GM12878 (cell line): Measurements from ENCODE around the gene FAM221B. TPM values are rescaled to one million over a fixed set of nuclear protein-coding genes. Genes with fewer than 3 reads are reported as not detected.

Experiments
- ATAC-seq: fragments of 200-7000 bp; cut with Tn5 transposase; 3 replicates; pipeline ENCODE4 v1.9.1; 2020; ENCODE audit warnings: mild to moderate bottlenecking, moderate library complexity
- BruUV-seq: library from RNA; stranded (reverse); fragments of 400-500 nt; replicated peaks from 2 replicates; lab custom pipeline; 2021; lab: Mats Ljungman, UMichigan
- CTCF ChIA-PET: fragments of 300-600 bp; sonication (Branson Sonifier 250); formaldehyde crosslinking; extraction: SDS; loops from one replicate; lab custom pipeline; 2021; ENCODE audit warnings: inconsistent platforms; lab: Yijun Ruan, JAX
- POLR2A ChIA-PET: fragments of 350-600 bp; formaldehyde crosslinking; extraction: SDS; loops from one replicate; lab custom pipeline; 2021; ENCODE audit warnings: inconsistent platforms; lab: Charles Lee
- RAD21 ChIA-PET: fragments of 300-600 bp; sonication (Branson Sonifier 250); formaldehyde crosslinking; loops from one replicate; lab custom pipeline; 2023; ENCODE audit warnings: antibody characterized with exemption; ENCODE audit not compliant: unreplicated experiment; lab: Charles Lee
- SMC1A ChIA-PET: fragments of 300-600 bp; sonication (Branson Sonifier 250); formaldehyde crosslinking; loops from one replicate; lab custom pipeline; 2023; ENCODE audit not compliant: unreplicated experiment, uncharacterized antibody; lab: Charles Lee
- DNase-seq: peaks from one replicate; pipeline ENCODE4 v3.0.0-alpha.2; 2011; ENCODE audit warnings: low read depth, low spot score
- FAIRE-seq: peaks from 3 replicates; lab custom pipeline; 2011; peaks lifted over from hg19 to GRCh38; lab: Jason Lieb, UNC
- H2AFZ ChIP-seq: 2 replicates; pipeline ENCODE4 v1.6.0; 2011; ENCODE audit warnings: low read depth, low read length, control low read depth; ENCODE audit not compliant: control insufficient read depth
- H3K27ac ChIP-seq: 2 replicates; pipeline ENCODE4 v1.5.1; 2011; ENCODE audit warnings: control low read depth; ENCODE audit not compliant: control insufficient read depth, insufficient read depth
- H3K27me3 ChIP-seq, 2 experiments: replicated peaks in 1 of 2; 2 replicates each; pipeline versions ENCODE4 v1.6.0 to v1.6.1; 2011; ENCODE audit warnings: low read length in 1 of 2; ENCODE audit not compliant: control insufficient read depth in 2 of 2, insufficient read depth in 2 of 2
- H3K36me3 ChIP-seq, 2 experiments: 2 replicates each; pipeline ENCODE4 v1.5.1; 2011; ENCODE audit warnings: low read length in 1 of 2; ENCODE audit not compliant: control insufficient read depth in 2 of 2, insufficient read depth in 2 of 2
- H3K4me1 ChIP-seq: 2 replicates; pipeline ENCODE4 v1.6.1; 2011; ENCODE audit warnings: mild to moderate bottlenecking, low read length, moderate library complexity, mixed read lengths; ENCODE audit not compliant: control insufficient read depth, insufficient read depth
- H3K4me2 ChIP-seq: 2 replicates; pipeline ENCODE4 v1.6.0; 2011; ENCODE audit warnings: control low read depth; ENCODE audit not compliant: control insufficient read depth, insufficient read depth
- H3K4me3 ChIP-seq: fragments of 200-600 bp; sonication (generic); 2 replicates; pipeline ENCODE4 v1.5.1; 2016
- H3K79me2 ChIP-seq: 2 replicates; pipeline ENCODE4 v1.6.0; 2011; ENCODE audit warnings: low read length; ENCODE audit not compliant: control insufficient read depth, insufficient read depth
- H3K9ac ChIP-seq: 2 replicates; pipeline ENCODE4 v1.8.0; 2011; ENCODE audit warnings: low read length, control low read depth, mixed read lengths; ENCODE audit not compliant: control insufficient read depth, insufficient read depth
- H3K9me3 ChIP-seq: replicated peaks from 3 replicates; pipeline ENCODE4 v1.5.1; 2011; ENCODE audit warnings: mild to moderate bottlenecking, low read length; ENCODE audit not compliant: control insufficient read depth, insufficient read depth
- H4K20me1 ChIP-seq: 2 replicates; pipeline ENCODE4 v1.6.0; 2011; ENCODE audit not compliant: control insufficient read depth, insufficient read depth
- ATF7 ChIP-seq: fragments of 450-650 bp; IDR thresholded peaks from 2 replicates; pipeline ENCODE4 v1.6.1; 2016; ENCODE audit warnings: low read depth, mild to moderate bottlenecking
- FOXK2 ChIP-seq: fragments of 450-650 bp; IDR thresholded peaks from 2 replicates; pipeline ENCODE4 v1.6.1; 2017; ENCODE audit warnings: mild to moderate bottlenecking, moderate library complexity
- IRF4 ChIP-seq: IDR thresholded peaks from 2 replicates; pipeline ENCODE4 v1.6.1; 2011; ENCODE audit warnings: low read depth, low read length
- RUNX3 ChIP-seq: IDR thresholded peaks from 2 replicates; pipeline ENCODE4 v1.6.1; 2012; ENCODE audit warnings: low read length, inconsistent platforms
- SMAD5 ChIP-seq: IDR thresholded peaks from 2 replicates; pipeline ENCODE4 v1.6.1; 2016; ENCODE audit warnings: antibody characterized with exemption, low read depth
- SMC3 ChIP-seq: IDR thresholded peaks from 2 replicates; pipeline ENCODE4 v1.6.1; 2011; ENCODE audit warnings: low read length, improper control_type of control experiment, borderline replicate concordance
- SP1 ChIP-seq: IDR thresholded peaks from one replicate; pipeline ENCODE4 v1.6.1; 2011; ENCODE audit warnings: low read depth, low read length
- SREBF2 ChIP-seq: IDR thresholded peaks from 2 replicates; pipeline ENCODE4 v1.6.1; 2012; ENCODE audit warnings: mild to moderate bottlenecking, low read length
- STAT3 ChIP-seq: IDR thresholded peaks from 2 replicates; pipeline ENCODE4 v1.6.1; 2011; ENCODE audit warnings: low read depth, low read length, improper control_type of control experiment
- SUPT20H ChIP-seq: IDR thresholded peaks from 2 replicates; pipeline ENCODE4 v1.6.1; 2011; ENCODE audit warnings: low read depth, mild to moderate bottlenecking, low read length, moderate library complexity, borderline replicate concordance; ENCODE audit not compliant: control insufficient read depth
- SUZ12 ChIP-seq: fragments of 200-600 bp; sonication (generic); IDR thresholded peaks from one replicate; pipeline ENCODE4 v1.6.1; 2018; ENCODE audit warnings: antibody characterized with exemption, mild to moderate bottlenecking; ENCODE audit not compliant: unreplicated experiment
- TCF3 ChIP-seq: IDR thresholded peaks from 2 replicates; pipeline ENCODE4 v1.6.1; 2012; ENCODE audit warnings: low read depth, mild to moderate bottlenecking, low read length, borderline replicate concordance; ENCODE audit not compliant: insufficient read depth
- TCF7 ChIP-seq: IDR thresholded peaks from 2 replicates; pipeline ENCODE4 v1.6.1; 2014; ENCODE audit warnings: antibody characterized with exemption, borderline replicate concordance
- YY1 ChIP-seq: IDR thresholded peaks from 2 replicates; pipeline ENCODE4 v1.6.1; 2011; ENCODE audit warnings: low read depth, mild to moderate bottlenecking, low read length
- ZBED1 ChIP-seq: IDR thresholded peaks from 2 replicates; pipeline ENCODE4 v1.6.1; 2016; ENCODE audit warnings: borderline replicate concordance
- WGBS: methylation state at CpG from one replicate; pipeline ENCODE4 v1.1.6; 2016; ENCODE audit warnings: low lambda C conversion rate; ENCODE audit not compliant: insufficient replicate concordance, insufficient coverage; ENCODE audit errors: missing lambda C conversion rate; 5-methylcytosine and 5-hydroxymethylcytosine counted together
- in situ Hi-C: fragments of 300-500 bp; cut with MboI; formaldehyde crosslinking; loops from 9 replicates; pipeline ENCODE4 v1.14.3; 2018; ENCODE audit warnings: mixed read lengths
- intact Hi-C: fragments of 100-400 bp; cut with micrococcal nuclease; formaldehyde crosslinking; loops from one replicate; pipeline ENCODE4 v1.14.2; 2022; ENCODE audit not compliant: unreplicated experiment
- polyA plus RNA-seq, 11 experiments: library from polyadenylated mRNA; depleted of rRNA in 4 of 11; unstranded in 6 of 11; stranded (reverse) in 5 of 11; fragments of >200 nt; fragmentation: Nextera tagmentation in 4 of 11; fragmentation: Illumina TruSeq in 1 of 11; extraction: Ambion mirVana in 4 of 11; extraction: Trizol in 1 of 11; gene quantifications; 1 replicate in 1 of 11; 2 replicates in 10 of 11; pipeline versions ENCODE4 v1.2.1 to v1.2.3, GENCODE V29; 2011 to 2016; ENCODE audit warnings: inconsistent platforms in 2 of 11, missing spikeins in 2 of 11, low read depth in 1 of 11
- total RNA-seq, 4 experiments: library from RNA; depleted of rRNA in 3 of 4; stranded (reverse); fragments of >200 nt in 3 of 4; fragmentation: Illumina TruSeq in 1 of 4; extraction: Trizol in 1 of 4; gene quantifications; 2 replicates each; pipeline versions ENCODE4 v1.2.1 to v1.2.3, GENCODE V29; 2013 to 2021
- TF ChIP-seq, protein P1 (sequence below), 3 experiments: IDR thresholded peaks in 2 of 3; conservative IDR thresholded peaks in 1 of 3; 2 replicates each; pipeline ENCODE4 v1.5.1; 2011; ENCODE audit warnings: low read depth in 3 of 3, low read length in 3 of 3, mild to moderate bottlenecking in 3 of 3, control low read depth in 2 of 3, moderate library complexity in 2 of 3, inconsistent platforms in 1 of 3, mixed read lengths in 1 of 3; ENCODE audit not compliant: control insufficient read depth in 2 of 3, insufficient read depth in 1 of 3; ENCODE audit errors: extremely low read depth in 1 of 3
- TF ChIP-seq, protein P2 (sequence below): fragments of 150-350 bp; IDR thresholded peaks from 2 replicates; pipeline ENCODE4 v1.6.1; 2016; ENCODE audit warnings: low read depth, low read length

Gene FAM221B
- total and polyA plus RNA-seq, 10 of the 15 experiments (the other 5 are each of a cell fraction or from before 2014, with no cell fraction given) = 0.02 to 0.12 (median 0.04) TPM; not detected in 5

DNA sequence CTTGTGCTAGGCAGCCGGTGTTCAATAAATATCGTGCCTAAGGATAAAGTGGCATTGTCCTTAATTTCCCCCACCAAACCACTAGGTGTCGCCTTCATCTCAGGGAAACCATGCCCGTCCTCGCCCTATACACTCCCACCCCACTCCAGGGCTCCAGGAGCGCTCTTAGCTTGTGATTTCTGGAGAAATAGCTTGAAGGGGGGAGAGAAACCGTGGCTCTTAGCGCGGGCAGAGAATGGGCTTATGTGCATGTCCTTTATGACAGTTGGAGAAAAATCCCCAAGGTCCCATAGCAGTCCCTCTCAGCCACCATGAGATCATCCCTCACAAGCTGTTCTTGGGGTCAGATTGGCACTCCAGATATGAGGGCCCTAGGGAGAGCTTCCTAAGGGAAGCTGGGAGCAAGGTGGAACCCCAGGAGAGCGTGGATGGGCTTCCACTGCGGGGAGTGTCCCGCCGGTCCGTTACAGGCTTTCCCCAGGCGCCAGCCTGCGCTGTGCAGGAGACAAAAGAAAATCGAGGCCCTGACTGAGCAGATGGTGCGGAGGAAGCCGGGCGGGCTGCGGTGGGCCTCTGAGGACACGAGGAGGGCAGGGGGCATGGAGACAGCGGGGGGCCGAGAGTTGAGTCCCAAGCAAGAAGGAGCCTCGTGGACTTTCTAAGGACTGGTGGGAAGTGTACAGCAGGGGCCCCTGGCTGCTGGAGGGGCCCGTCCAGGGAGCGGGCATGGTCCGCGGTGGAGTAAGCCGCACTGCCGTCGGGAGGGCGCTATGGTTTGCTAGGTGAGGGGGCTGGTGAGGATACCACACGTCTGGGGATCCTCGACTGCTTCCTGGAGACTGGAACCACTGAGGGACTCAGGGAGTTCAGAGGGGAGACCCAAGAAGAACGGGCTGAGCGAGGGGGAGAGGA is 37.9 kb downstream of the FAM221B start:
- FAIRE-seq (peak; percentile 97), ATAC-seq (peak; percentile 98), DNase-seq (no peak)
- WGBS = 64% methylated on average over 35 of the region's 37 CpGs
- Histone ChIP-seq H3K9ac (no peak overlapping the region), H3K4me3 (no peak overlapping the region), H3K9me3 (no peaks in the 10 kb centered on the region), H2AFZ (no peak overlapping the region), H3K4me1 (no peaks in the 10 kb centered on the region), H3K79me2 (no peaks in the 10 kb centered on the region), H3K27me3 (no peaks in the 10 kb centered on the region), H3K36me3 (peaks cover 0 to 4% of the 10 kb centered on the region in 2 experiments; a peak in 3 of 4 replicates), H3K4me2 (no peak overlapping the region), H4K20me1 (no peaks in the 10 kb centered on the region; the same call in 1 of the 2 replicates), H3K27ac (no peak overlapping the region)
- in situ Hi-C loops (no loop called here), intact Hi-C loops (loop anchor here (1.0 to 2.0 kb wide), 3 partner anchors 24 to 92 kb away; partner anchors contain the start of gene HINT2)
- BruUV-seq = no TSS peak
- RAD21 ChIA-PET = interaction anchor here (0.8 to 2.2 kb wide), 17 partner anchors 21 to 187 kb away, joined by 3 to 26 read pairs (median 5); partner anchors contain the start of genes CCDC107, RMRP and SPAG8
- SMC1A ChIA-PET = interaction anchor here (0.6 to 3.1 kb wide), 15 partner anchors 12 to 144 kb away, joined by 3 to 26 read pairs (median 3); partner anchors contain the start of gene SPAG8
- CTCF ChIA-PET = interaction anchor here (0.6 to 5.1 kb wide), 46 partner anchors 8 to 850 kb away, joined by 3 to 101 read pairs (median 5); partner anchors contain the start of genes CCDC107, HINT2, RMRP and SPAG8
- POLR2A ChIA-PET = interaction anchor here (1.3 kb wide), 1 partner anchor 36 kb away, joined by 3 read pairs; no protein-coding TSS in a partner anchor
- TF ChIP-seq, protein P1, sequence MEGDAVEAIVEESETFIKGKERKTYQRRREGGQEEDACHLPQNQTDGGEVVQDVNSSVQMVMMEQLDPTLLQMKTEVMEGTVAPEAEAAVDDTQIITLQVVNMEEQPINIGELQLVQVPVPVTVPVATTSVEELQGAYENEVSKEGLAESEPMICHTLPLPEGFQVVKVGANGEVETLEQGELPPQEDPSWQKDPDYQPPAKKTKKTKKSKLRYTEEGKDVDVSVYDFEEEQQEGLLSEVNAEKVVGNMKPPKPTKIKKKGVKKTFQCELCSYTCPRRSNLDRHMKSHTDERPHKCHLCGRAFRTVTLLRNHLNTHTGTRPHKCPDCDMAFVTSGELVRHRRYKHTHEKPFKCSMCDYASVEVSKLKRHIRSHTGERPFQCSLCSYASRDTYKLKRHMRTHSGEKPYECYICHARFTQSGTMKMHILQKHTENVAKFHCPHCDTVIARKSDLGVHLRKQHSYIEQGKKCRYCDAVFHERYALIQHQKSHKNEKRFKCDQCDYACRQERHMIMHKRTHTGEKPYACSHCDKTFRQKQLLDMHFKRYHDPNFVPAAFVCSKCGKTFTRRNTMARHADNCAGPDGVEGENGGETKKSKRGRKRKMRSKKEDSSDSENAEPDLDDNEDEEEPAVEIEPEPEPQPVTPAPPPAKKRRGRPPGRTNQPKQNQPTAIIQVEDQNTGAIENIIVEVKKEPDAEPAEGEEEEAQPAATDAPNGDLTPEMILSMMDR (IDR thresholded peaks at IDR 0.05 in 2 of 3, conservative IDR thresholded peaks at IDR 0.05 in 1 of 3; ENCODE audit: control insufficient read depth in 2 of 3, extremely low read depth in 1 of 3, insufficient read depth in 1 of 3, low read depth in 3 of 3, low read length in 3 of 3) = peak; percentile 84 to 94 (median 91)
- TF ChIP-seq SMC3 (peak; percentile 65), SUPT20H (no peak), TCF3 (no peak), SREBF2 (no peak), IRF4 (no peak), RUNX3 (peak; percentile 31; the same call in 1 of the 2 replicates), STAT3 (no peak), TCF7 (no peak), SP1 (no peak), FOXK2 (no peak), SMAD5 (no peak), ATF7 (no peak), ZBED1 (no peak), SUZ12 (no peak), YY1 (0 out of 2 replicates have a peak, but pooled peaks have one; percentile 44)
- TF ChIP-seq, protein P2, sequence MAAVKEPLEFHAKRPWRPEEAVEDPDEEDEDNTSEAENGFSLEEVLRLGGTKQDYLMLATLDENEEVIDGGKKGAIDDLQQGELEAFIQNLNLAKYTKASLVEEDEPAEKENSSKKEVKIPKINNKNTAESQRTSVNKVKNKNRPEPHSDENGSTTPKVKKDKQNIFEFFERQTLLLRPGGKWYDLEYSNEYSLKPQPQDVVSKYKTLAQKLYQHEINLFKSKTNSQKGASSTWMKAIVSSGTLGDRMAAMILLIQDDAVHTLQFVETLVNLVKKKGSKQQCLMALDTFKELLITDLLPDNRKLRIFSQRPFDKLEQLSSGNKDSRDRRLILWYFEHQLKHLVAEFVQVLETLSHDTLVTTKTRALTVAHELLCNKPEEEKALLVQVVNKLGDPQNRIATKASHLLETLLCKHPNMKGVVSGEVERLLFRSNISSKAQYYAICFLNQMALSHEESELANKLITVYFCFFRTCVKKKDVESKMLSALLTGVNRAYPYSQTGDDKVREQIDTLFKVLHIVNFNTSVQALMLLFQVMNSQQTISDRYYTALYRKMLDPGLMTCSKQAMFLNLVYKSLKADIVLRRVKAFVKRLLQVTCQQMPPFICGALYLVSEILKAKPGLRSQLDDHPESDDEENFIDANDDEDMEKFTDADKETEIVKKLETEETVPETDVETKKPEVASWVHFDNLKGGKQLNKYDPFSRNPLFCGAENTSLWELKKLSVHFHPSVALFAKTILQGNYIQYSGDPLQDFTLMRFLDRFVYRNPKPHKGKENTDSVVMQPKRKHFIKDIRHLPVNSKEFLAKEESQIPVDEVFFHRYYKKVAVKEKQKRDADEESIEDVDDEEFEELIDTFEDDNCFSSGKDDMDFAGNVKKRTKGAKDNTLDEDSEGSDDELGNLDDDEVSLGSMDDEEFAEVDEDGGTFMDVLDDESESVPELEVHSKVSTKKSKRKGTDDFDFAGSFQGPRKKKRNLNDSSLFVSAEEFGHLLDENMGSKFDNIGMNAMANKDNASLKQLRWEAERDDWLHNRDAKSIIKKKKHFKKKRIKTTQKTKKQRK = no peak
